ENCODE data around the gene SPOCK1.

SPOCK1 gene

GRCh38 chr5:137142346-137142745 lies 356.8 kb downstream of the SPOCK1 start:
- DNase-seq: peak; percentile 89

GRCh38 chr5:137141779-137142178 lies 357.3 kb downstream of the SPOCK1 start:
- DNase-seq: peak; percentile 31

GRCh38 chr5:137136991-137137632 lies 362.0 kb downstream of the SPOCK1 start:
- peak; percentile 92 for DNase-seq

GRCh38 chr5:137134920-137135532 lies 364.1 kb downstream of the SPOCK1 start:
- DNase-seq: no peak

- no peak for DNase-seq
Measured at GRCh38 chr5:137129886-137130680, 369.0 kb downstream of the SPOCK1 start.

GRCh38 chr5:137128012-137128411 lies 371.1 kb downstream of the SPOCK1 start:
- DNase-seq: no peak

GRCh38 chr5:137126829-137127228 lies 372.3 kb downstream of the SPOCK1 start:
- no peak for DNase-seq

GRCh38 chr5:137122558-137122957 lies 376.6 kb downstream of the SPOCK1 start:
- no peak for DNase-seq

GRCh38 chr5:137122075-137122474 lies 377.1 kb downstream of the SPOCK1 start:
- DNase-seq: peak; percentile 17

- DNase-seq: no peak
Measured at GRCh38 chr5:137119321-137119720, 379.8 kb downstream of the SPOCK1 start.

GRCh38 chr5:137118629-137119028 lies 380.5 kb downstream of the SPOCK1 start:
- DNase-seq: no peak

- no peak for DNase-seq
Measured at GRCh38 chr5:137115152-137115551, 384.0 kb downstream of the SPOCK1 start.

GRCh38 chr5:137114529-137114928 lies 384.6 kb downstream of the SPOCK1 start:
- no peak for DNase-seq

- no peak for DNase-seq
Measured at GRCh38 chr5:137113939-137114338, 385.2 kb downstream of the SPOCK1 start.

- DNase-seq: no peak
Measured at GRCh38 chr5:137113161-137113560, 386.0 kb downstream of the SPOCK1 start.

GRCh38 chr5:137105351-137106035 lies 393.6 kb downstream of the SPOCK1 start:
- DNase-seq: no peak

GRCh38 chr5:137101544-137101943 lies 397.6 kb downstream of the SPOCK1 start:
- DNase-seq: no peak

GRCh38 chr5:137099651-137100050 lies 399.5 kb downstream of the SPOCK1 start:
- no peak for DNase-seq

GRCh38 chr5:137098663-137099062 lies 400.5 kb downstream of the SPOCK1 start:
- no peak for DNase-seq

- DNase-seq: no peak
Measured at GRCh38 chr5:137098238-137098637, 400.9 kb downstream of the SPOCK1 start.

GRCh38 chr5:137097203-137097602 lies 401.9 kb downstream of the SPOCK1 start:
- DNase-seq: no peak

- no peak for DNase-seq
Measured at GRCh38 chr5:137096149-137097103, 402.7 kb downstream of the SPOCK1 start.
